Muscle layer of colon (tissue), 2 donors: ENCODE data around the gene MRPS7.
"Not testable (repeated sequence)": the region's sequence is repeated elsewhere in the genome, so short reads cannot be mapped to it uniquely, and the experiment has no call there.

Source experiments
- H3K27ac ChIP-seq: one replicate; pipeline ENCODE4 v1.7.0; 2013; ENCODE audit warnings: low read depth, mild to moderate bottlenecking, low read length, moderate library complexity
- H3K27me3 ChIP-seq, 2 donors: one replicate each; pipeline ENCODE4 v1.7.0; 2013; ENCODE audit warnings: low read length in 2 of 2, mild to moderate bottlenecking in 2 of 2; ENCODE audit not compliant: insufficient read depth in 2 of 2, control insufficient read depth in 1 of 2
- H3K36me3 ChIP-seq: one replicate; pipeline ENCODE4 v1.7.0; 2013; ENCODE audit warnings: mild to moderate bottlenecking, low read length; ENCODE audit not compliant: insufficient read depth
- H3K4me1 ChIP-seq: one replicate; pipeline ENCODE4 v1.7.0; 2013; ENCODE audit warnings: mild to moderate bottlenecking, low read length; ENCODE audit not compliant: insufficient read depth
- H3K4me3 ChIP-seq, 2 donors: one replicate each; pipeline ENCODE4 v1.7.0; 2013; ENCODE audit warnings: low read length in 2 of 2, low read depth in 1 of 2, mild to moderate bottlenecking in 1 of 2, moderate library complexity in 1 of 2
- H3K9ac ChIP-seq: one replicate; pipeline ENCODE4 v1.7.0; 2013; ENCODE audit warnings: low read length
- H3K9me3 ChIP-seq: one replicate; pipeline ENCODE4 v1.7.0; 2013; ENCODE audit warnings: mild to moderate bottlenecking, low read length
- donor health status: abdominal sarcoma.
- donor health status: Adenocarcinoma of cecum.

MRPS7 gene

DNA sequence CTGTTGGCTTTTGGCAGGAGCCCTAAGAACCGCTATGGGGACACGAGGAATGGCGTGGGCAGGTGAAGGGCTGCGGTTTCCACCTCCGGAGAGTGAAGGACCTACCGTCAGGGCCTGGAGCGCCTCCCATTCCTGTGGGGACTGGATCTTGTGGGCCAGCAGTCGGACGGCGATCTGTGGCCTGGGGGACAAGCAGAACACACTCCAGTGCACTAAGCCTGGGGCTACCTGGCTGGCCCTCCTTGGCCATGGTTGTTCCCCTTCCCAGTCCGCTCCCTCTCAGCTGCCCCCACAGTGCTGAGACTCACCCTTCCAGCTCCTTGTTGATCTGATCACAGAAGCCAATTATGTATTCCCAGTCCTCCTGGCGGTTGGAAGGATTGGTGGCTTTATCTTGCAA is 15.3 kb upstream of the MRPS7 start:
- H3K4me1 ChIP-seq = no peaks in the 10 kb centered on the region
- H3K27ac ChIP-seq = no peak overlapping the region
- H3K9ac ChIP-seq = no peak overlapping the region
- no peaks in the 10 kb centered on the region for H3K9me3 ChIP-seq
- H3K4me3 ChIP-seq = no peak overlapping the region
- H3K36me3 ChIP-seq = peaks cover 55% of the 10 kb centered on the region
- no peaks in the 10 kb centered on the region for H3K27me3 ChIP-seq

- H3K9me3 ChIP-seq = no peaks in the 10 kb centered on the region
- peaks cover 24% of the 10 kb centered on the region for H3K36me3 ChIP-seq
- H3K27me3 ChIP-seq = no peaks in the 10 kb centered on the region
- no peak overlapping the region for H3K9ac ChIP-seq
- H3K4me3 ChIP-seq = no peak overlapping the region
- H3K4me1 ChIP-seq = no peaks in the 10 kb centered on the region
- H3K27ac ChIP-seq = no peak overlapping the region
Measured at GRCh38 chr17:75249564-75249963, 12.1 kb upstream of the MRPS7 start.

DNA sequence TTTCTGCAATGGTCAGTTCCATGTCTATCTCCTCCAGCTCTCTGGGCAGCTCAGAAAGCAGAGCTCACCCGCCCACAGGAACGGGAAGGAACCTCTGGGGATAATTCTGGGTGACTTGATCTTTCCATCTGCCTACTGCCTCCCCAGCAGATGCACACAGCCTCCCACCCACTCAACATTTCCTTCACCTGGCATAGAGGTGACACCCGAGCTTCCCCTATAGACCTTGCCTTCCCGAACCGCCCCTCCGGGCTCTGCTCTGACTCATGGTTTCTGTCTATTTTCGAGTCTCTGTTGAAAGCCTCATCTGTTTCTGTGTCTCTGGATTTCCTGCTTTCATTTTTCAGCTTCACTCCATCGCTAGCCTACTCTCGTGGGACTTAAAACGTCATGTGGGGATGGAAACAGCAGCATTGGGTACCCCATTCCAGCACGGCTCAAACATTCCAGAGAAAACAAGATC is 11.6 kb upstream of the MRPS7 start:
- Histone ChIP-seq H3K27me3 (no peaks in the 10 kb centered on the region), H3K4me3 (no peak overlapping the region), H3K9me3 (no peaks in the 10 kb centered on the region), H3K27ac (no peak overlapping the region), H3K36me3 (peaks cover 19% of the 10 kb centered on the region), H3K4me1 (no peaks in the 10 kb centered on the region), H3K9ac (no peak overlapping the region)

GRCh38 chr17:75252039-75252816 is 9.5 kb upstream of the MRPS7 start:
- no peaks in the 10 kb centered on the region for H3K36me3 ChIP-seq
- H3K9me3 ChIP-seq = no peaks in the 10 kb centered on the region
- H3K27ac ChIP-seq = no peak overlapping the region
- H3K9ac ChIP-seq = no peak overlapping the region
- H3K4me3 ChIP-seq = no peak overlapping the region
- H3K27me3 ChIP-seq = no peaks in the 10 kb centered on the region
- H3K4me1 ChIP-seq = no peaks in the 10 kb centered on the region

GRCh38 chr17:75255954-75256698 is 5.6 kb upstream of the MRPS7 start:
- not testable (repeated sequence) for H3K9me3 ChIP-seq, H3K27ac ChIP-seq, H3K9ac ChIP-seq, H3K4me3 ChIP-seq, H3K27me3 ChIP-seq, H3K36me3 ChIP-seq
- peaks cover 19% of the 10 kb centered on the region for H3K4me1 ChIP-seq

- H3K9ac ChIP-seq, H3K36me3 ChIP-seq, H3K4me3 ChIP-seq, H3K27me3 ChIP-seq, H3K27ac ChIP-seq, H3K9me3 ChIP-seq: not testable (repeated sequence)
- peaks cover 19% of the 10 kb centered on the region for H3K4me1 ChIP-seq
Measured at GRCh38 chr17:75257228-75257627, 4.5 kb upstream of the MRPS7 start.

DNA sequence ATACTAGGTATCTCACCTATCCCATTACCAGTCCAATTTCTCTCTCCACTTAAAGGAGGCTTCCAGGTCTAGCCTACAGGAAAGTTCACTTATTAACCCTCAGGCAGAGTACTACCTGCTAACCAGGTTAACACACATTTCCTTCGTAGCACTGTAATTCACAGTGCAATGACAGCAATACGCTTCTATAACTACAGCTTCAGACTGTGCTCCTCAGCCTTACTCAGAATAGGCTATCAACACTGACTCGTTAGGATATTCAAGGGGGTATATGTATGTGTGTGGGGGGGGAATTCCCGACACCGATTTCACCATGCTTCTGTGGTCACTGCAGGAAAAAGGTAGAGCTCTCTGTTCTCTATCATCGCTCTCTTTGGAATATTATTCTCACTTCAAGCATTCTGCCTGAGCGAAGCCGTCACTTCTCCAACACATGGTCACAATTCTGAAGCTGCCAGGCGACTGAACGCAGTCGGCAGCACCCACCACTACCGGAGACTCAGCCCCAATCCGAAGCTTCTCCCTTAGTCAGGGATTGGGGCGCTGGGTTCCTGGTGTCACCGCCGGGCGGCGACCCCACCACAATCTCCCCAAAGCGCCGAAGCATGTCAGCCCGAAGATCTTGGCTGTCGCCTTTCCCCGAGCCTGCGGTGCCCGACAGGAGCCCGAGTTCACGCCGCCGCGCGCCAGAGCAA is 891 bp upstream of the MRPS7 start:
- Histone ChIP-seq H3K27me3 (no peaks in the 10 kb centered on the region), H3K9ac (peak overlapping the region; percentile 84), H3K4me1 (peaks cover 28% of the 10 kb centered on the region), H3K4me3 (peak overlapping the region; percentile 89 to 100), H3K27ac (peak overlapping the region; percentile 98), H3K36me3 (peaks cover 27% of the 10 kb centered on the region), H3K9me3 (no peaks in the 10 kb centered on the region)

- Histone ChIP-seq H3K4me1 (peaks cover 28% of the 10 kb centered on the region), H3K27ac (peak overlapping the region; percentile 98), H3K9ac (peak overlapping the region; percentile 84), H3K27me3 (no peaks in the 10 kb centered on the region), H3K4me3 (peak overlapping the region; percentile 89 to 100), H3K9me3 (no peaks in the 10 kb centered on the region), H3K36me3 (peaks cover 41% of the 10 kb centered on the region)
Measured at GRCh38 chr17:75262112-75262606, 480 bp downstream of the MRPS7 start.

DNA sequence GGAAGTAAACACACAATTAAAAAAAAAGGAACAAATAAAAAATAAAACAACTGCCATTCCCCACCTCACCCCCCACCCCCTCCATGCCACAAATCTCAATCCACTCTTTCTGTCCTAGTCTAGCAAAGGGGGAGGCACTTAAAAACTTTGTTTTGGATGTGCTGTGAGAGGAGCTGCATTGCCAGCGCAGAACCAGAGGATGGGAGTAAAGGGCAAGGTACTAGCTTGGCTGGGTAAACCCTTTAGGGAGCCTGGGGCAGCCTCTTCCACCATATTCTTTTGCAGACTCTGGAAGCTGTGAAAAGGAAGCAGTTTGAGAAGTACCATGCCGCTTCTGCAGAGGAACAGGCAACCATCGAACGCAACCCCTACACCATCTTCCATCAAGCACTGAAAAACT is 1.4 kb downstream of the MRPS7 start:
- no peak overlapping the region for H3K27ac ChIP-seq
- no peak overlapping the region for H3K9ac ChIP-seq
- H3K9me3 ChIP-seq = no peaks in the 10 kb centered on the region
- no peak overlapping the region for H3K4me3 ChIP-seq
- H3K36me3 ChIP-seq = peaks cover 45% of the 10 kb centered on the region
- H3K4me1 ChIP-seq = peaks cover 28% of the 10 kb centered on the region
- no peaks in the 10 kb centered on the region for H3K27me3 ChIP-seq

DNA sequence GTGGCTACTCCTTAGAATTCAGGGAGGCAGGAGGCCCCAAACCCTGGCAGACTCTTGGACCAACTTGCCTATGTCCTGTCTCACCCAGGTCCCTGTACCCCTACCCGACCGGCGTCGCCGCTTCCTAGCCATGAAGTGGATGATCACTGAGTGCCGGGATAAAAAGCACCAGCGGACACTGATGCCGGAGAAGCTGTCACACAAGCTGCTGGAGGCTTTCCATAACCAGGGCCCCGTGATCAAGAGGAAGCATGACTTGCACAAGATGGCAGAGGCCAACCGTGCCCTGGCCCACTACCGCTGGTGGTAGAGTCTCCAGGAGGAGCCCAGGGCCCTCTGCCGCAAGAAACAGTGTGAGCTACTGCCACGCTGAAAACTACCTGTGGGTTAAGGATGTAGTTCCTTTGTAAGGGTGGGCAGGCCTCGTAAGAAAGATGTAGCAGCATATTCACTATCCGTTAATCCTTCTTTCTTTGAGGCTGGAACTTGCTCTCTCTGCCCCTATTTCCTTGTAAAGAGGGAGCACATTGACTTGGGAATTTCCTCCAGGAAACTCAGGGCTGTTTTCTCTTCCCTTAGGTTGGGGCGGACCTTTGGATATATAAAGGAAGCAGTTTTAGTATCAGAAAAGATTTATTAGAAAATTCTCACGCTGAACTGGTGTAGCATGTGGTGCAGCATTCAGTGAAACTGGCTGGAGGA is 4.1 kb downstream of the MRPS7 start:
- no peaks in the 10 kb centered on the region for H3K9me3 ChIP-seq
- no peak overlapping the region for H3K27ac ChIP-seq
- no peak overlapping the region for H3K4me3 ChIP-seq
- no peaks in the 10 kb centered on the region for H3K27me3 ChIP-seq
- H3K4me1 ChIP-seq = peaks cover 22% of the 10 kb centered on the region
- no peak overlapping the region for H3K9ac ChIP-seq
- peaks cover 45% of the 10 kb centered on the region for H3K36me3 ChIP-seq
